PC-3 (cell line): ENCODE results near the gene MOK.

Source experiments
- CTCF ChIP-seq: fragments of 300-600 bp; sonication (generic); conservative IDR thresholded peaks from 2 replicates; pipeline ENCODE4 v1.5.1; 2017; ENCODE audit warnings: antibody characterized with exemption, low read depth, mild to moderate bottlenecking, low read length
- EZH2 ChIP-seq: fragments of 300-600 bp; sonication (generic); IDR thresholded peaks from one replicate; pipeline ENCODE4 v1.6.1; 2017; ENCODE audit warnings: antibody characterized with exemption, mild to moderate bottlenecking, low read length; ENCODE audit not compliant: unreplicated experiment
- EZH2phosphoT487 ChIP-seq: fragments of 300-600 bp; sonication (generic); IDR thresholded peaks from 2 replicates; pipeline ENCODE4 v1.6.1; 2018; ENCODE audit warnings: mild to moderate bottlenecking, antibody characterized with exemption, low read length, borderline replicate concordance

- no peak for TF ChIP-seq CTCF
- no peak for TF ChIP-seq EZH2
- no peak for TF ChIP-seq EZH2phosphoT487
Measured at GRCh38 chr14:102218688-102219087, 86.3 kb downstream of the MOK start.
